Mesothelial cell of epicardium (in vitro differentiated cells): ENCODE data around the gene LRIG2. TPM values are rescaled to one million over a fixed set of nuclear protein-coding genes. Genes with fewer than 3 reads are reported as not detected.
"Not testable (repeated sequence)": the region's sequence is repeated elsewhere in the genome, so short reads cannot be mapped to it uniquely, and the experiment has no call there.

Source experiments
- DNase-seq, 2 experiments: peaks; one replicate each; pipeline ENCODE4 v3.0.0; 2021; ENCODE audit warnings: low spot score in 2 of 2; ENCODE audit not compliant: unreplicated experiment in 2 of 2
- H3K27ac Mint-ChIP-seq: 2 replicates; pipeline ENCODE4 v1.8.0; 2021; ENCODE audit warnings: mixed read lengths
- H3K27me3 Mint-ChIP-seq: 2 replicates; pipeline ENCODE4 v1.8.0; 2021; ENCODE audit warnings: low read depth, mixed read lengths
- H3K36me3 Mint-ChIP-seq: 2 replicates; pipeline ENCODE4 v1.8.0; 2021; ENCODE audit warnings: mixed read lengths
- H3K4me1 Mint-ChIP-seq: 2 replicates; pipeline ENCODE4 v1.8.0; 2021; ENCODE audit warnings: mixed read lengths
- H3K4me3 Mint-ChIP-seq: 2 replicates; pipeline ENCODE4 v1.8.0; 2021; ENCODE audit warnings: mild to moderate bottlenecking, moderate library complexity, mixed read lengths
- H3K9me3 Mint-ChIP-seq: 2 replicates; pipeline ENCODE4 v1.8.0; 2021; ENCODE audit warnings: mixed read lengths
- total RNA-seq: library from RNA; stranded (reverse); gene quantifications from 3 replicates; pipeline ENCODE4 v1.2.1, GENCODE V29; 2021
- TF ChIP-seq, protein P1 (sequence below): fragments of 200-600 bp; sonication (generic); IDR thresholded peaks from one replicate; pipeline ENCODE4 v1.5.0; 2021; ENCODE audit warnings: antibody characterized with exemption; ENCODE audit not compliant: unreplicated experiment

Gene LRIG2
- total RNA-seq, 1 donor from 2014 or later = 31.0 TPM

DNA sequence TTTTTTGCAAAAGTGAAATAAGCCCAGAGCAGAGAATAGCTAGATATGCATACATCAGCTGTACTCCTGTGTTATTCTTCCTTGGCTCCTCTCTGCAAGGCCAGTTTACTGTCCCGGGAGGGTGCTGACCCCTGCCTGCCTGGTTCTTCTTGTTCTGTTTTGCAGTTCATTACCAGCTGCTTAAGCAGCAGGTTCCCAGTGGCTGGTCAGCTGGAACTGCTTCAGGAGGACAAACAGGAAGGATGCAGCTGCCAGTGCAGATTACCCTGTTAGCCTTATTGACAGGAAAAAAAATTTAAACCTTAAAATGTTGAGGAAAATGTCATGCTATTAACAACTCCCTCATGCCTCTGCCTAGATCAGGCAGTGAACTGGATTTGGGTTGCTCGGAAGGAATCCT is 16.0 kb upstream of the LRIG2 start:
- no peak overlapping the region for H3K27ac Mint-ChIP-seq
- no peaks in the 10 kb centered on the region for H3K36me3 Mint-ChIP-seq
- no peaks in the 10 kb centered on the region for H3K27me3 Mint-ChIP-seq
- TF ChIP-seq, protein P1, sequence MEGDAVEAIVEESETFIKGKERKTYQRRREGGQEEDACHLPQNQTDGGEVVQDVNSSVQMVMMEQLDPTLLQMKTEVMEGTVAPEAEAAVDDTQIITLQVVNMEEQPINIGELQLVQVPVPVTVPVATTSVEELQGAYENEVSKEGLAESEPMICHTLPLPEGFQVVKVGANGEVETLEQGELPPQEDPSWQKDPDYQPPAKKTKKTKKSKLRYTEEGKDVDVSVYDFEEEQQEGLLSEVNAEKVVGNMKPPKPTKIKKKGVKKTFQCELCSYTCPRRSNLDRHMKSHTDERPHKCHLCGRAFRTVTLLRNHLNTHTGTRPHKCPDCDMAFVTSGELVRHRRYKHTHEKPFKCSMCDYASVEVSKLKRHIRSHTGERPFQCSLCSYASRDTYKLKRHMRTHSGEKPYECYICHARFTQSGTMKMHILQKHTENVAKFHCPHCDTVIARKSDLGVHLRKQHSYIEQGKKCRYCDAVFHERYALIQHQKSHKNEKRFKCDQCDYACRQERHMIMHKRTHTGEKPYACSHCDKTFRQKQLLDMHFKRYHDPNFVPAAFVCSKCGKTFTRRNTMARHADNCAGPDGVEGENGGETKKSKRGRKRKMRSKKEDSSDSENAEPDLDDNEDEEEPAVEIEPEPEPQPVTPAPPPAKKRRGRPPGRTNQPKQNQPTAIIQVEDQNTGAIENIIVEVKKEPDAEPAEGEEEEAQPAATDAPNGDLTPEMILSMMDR = no peak
- peaks cover 14% of the 10 kb centered on the region for H3K4me1 Mint-ChIP-seq
- no peak for DNase-seq
- H3K9me3 Mint-ChIP-seq = no peaks in the 10 kb centered on the region
- H3K4me3 Mint-ChIP-seq = no peak overlapping the region

DNA sequence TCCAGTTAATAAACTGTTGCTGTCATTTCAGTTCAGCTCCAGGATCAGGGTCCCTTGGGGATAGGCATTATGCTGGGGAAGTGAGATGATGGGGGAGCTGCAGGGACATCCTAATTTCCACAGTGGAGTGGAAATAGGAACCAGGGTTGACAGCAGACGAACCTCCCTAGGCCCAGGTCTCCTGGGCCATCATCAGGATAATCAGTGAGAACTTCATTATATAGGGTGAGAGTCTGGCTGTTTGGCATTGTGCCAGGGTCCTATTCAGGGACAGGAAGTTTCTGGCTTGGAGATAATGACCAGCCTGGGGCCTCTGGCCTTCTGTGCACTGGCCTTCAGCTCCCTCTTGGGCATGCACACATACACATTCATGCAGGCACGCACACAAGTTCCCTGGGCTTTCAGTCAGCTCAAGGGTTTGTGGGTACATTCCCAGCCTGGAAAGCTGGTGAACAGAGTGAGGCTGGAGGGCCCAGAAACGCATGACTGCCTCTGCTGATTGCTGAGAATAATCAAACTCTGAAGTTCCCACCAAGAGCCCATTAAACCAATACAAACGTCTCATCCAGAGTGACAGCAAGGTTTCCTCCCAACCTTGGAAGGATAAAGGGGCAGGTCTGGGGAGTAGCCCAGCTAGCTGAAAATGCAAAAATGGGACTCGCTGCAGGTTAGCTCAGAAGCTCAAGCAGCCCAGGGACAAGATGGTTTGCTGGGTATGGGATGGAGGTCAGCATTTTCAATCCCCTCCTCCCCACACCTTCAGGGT is 13.9 kb upstream of the LRIG2 start:
- DNase-seq = no peak
- Mint-ChIP-seq H3K9me3 (no peaks in the 10 kb centered on the region), H3K4me3 (no peak overlapping the region), H3K27me3 (no peaks in the 10 kb centered on the region), H3K36me3 (peaks cover 2% of the 10 kb centered on the region), H3K4me1 (peaks cover 14% of the 10 kb centered on the region), H3K27ac (peak overlapping the region; percentile 58)
- TF ChIP-seq, protein P1 = no peak

DNA sequence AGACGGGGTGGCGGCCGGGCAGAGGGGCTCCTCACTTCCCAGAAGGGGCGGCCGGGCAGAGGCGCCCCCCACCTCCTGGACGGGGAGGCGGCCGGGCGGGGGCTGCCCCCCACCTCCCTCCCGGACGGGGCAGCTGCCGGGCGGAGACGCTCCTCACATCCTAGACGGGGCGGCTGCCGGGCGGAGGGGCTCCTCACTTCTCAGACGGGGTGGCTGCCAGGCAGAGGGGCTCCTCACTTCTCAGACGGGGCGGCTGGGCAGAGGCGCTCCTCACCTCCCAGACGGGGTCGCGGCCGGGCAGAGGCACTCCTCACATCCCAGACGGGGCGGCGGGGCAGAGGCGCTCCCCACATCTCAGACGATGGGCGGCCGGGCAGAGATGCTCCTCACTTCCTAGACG is 9.5 kb upstream of the LRIG2 start:
- not testable (repeated sequence) for H3K36me3 Mint-ChIP-seq, H3K9me3 Mint-ChIP-seq, H3K4me3 Mint-ChIP-seq, H3K27ac Mint-ChIP-seq, DNase-seq, H3K27me3 Mint-ChIP-seq
- H3K4me1 Mint-ChIP-seq = peaks cover 12% of the 10 kb centered on the region

DNA sequence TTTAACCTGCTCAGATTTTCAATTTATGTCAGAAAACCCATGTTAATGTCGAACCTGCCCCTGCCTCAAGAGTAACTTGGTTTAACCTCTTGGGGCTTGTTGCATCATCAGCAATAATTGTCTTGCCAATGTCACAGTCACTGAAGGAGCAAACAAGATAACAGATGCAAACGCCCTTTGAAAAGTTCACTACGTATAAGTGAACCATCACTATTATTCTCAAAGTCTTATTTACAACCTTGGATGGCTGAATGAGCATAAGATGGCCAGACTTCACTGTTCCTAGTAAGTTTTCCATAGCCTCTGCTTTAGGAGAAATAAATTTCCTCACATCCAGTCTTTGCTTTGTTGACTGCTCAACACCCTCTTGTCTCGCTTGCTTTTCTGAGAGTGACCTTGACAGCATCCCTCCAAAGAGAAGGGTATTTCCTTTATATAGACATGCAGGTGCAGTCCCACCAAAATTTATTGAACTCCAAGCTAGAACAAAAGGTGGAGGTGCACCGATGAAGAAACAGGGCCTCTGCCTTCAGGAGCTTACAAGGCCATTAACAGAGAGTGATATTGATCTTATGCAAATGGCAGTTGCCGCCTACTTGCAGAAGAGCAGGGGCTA is 749 bp upstream of the LRIG2 start:
- peak overlapping the region; percentile 94 for H3K27ac Mint-ChIP-seq
- H3K4me1 Mint-ChIP-seq = peaks cover 27% of the 10 kb centered on the region
- H3K4me3 Mint-ChIP-seq = peak overlapping the region; percentile 96
- TF ChIP-seq, protein P1 = no peak
- DNase-seq = no peak
- no peaks in the 10 kb centered on the region for H3K27me3 Mint-ChIP-seq
- H3K36me3 Mint-ChIP-seq = peaks cover 2% of the 10 kb centered on the region
- H3K9me3 Mint-ChIP-seq = no peaks in the 10 kb centered on the region

GRCh38 chr1:113073479-113073950 is 517 bp downstream of the LRIG2 start:
- TF ChIP-seq, protein P1 = no peak
- Mint-ChIP-seq H3K9me3 (no peaks in the 10 kb centered on the region), H3K36me3 (peaks cover 8% of the 10 kb centered on the region), H3K4me3 (peak overlapping the region; percentile 96), H3K4me1 (peaks cover 27% of the 10 kb centered on the region), H3K27me3 (no peaks in the 10 kb centered on the region), H3K27ac (peak overlapping the region; percentile 94)
- DNase-seq = peak in 1 of 2 experiments; percentile 45

DNA sequence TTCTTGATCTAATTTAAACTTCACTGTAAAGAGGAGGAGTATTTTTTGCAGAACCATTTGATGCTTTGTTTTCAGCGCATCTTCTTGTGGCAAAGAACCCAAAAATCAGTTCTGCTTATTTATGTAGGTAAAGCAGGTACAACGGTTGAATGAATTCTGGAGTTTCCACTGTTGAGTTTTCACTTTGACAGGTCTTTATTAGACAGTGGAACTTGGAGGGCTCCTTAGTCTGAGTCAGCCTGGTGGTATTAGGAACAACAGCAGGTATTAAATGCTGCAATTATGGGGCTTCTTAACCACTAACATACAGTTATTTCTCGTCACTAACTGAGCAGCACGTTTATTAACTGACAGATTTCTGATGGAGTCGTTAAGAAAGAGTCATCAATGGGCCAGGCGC is 1.2 kb downstream of the LRIG2 start:
- Mint-ChIP-seq H3K4me3 (peak overlapping the region; percentile 96), H3K27me3 (no peaks in the 10 kb centered on the region), H3K9me3 (no peaks in the 10 kb centered on the region), H3K36me3 (peaks cover 8% of the 10 kb centered on the region), H3K4me1 (peaks cover 27% of the 10 kb centered on the region), H3K27ac (peak overlapping the region; percentile 94)
- TF ChIP-seq, protein P1 = no peak
- no peak for DNase-seq

DNA sequence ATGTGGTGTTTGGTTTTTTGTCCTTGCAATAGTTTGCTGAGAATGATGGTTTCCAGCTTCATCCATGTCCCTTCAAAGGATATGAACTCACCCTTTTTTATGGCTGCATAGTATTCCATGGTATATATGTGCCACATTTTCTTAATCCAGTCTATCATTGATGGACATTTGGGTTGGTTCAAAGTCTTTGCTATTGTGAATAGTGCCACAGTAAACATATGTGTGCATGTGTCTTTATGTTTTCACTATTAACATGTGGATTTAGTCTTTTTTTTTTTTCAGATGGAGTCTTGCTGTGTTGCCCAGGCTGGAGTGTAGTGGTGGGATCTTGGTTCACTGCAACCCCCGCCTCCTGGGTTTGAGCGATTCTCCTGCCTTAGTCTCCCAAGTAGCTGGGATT is 5.0 kb downstream of the LRIG2 start:
- not testable (repeated sequence) for H3K27ac Mint-ChIP-seq, H3K9me3 Mint-ChIP-seq, H3K4me3 Mint-ChIP-seq, H3K27me3 Mint-ChIP-seq, DNase-seq
- peaks cover 18% of the 10 kb centered on the region for H3K36me3 Mint-ChIP-seq
- peaks cover 21% of the 10 kb centered on the region for H3K4me1 Mint-ChIP-seq
